HCT116 (cell line): ENCODE measurements around the gene HLA-DRB5. TPM values are rescaled to one million over a fixed set of nuclear protein-coding genes. Genes with fewer than 3 reads are reported as not detected.

Experiments
- ATAC-seq: fragments of 200-7000 bp; cut with Tn5 transposase; 2 replicates; pipeline ENCODE4 v1.9.1; 2020; ENCODE audit warnings: mild to moderate bottlenecking, moderate library complexity
- BruUV-seq: library from RNA; stranded (reverse); fragments of 400-500 nt; replicated peaks from 2 replicates; lab custom pipeline; 2021; lab: Mats Ljungman, UMichigan
- CTCF ChIA-PET: fragments of 300-600 bp; sonication (Branson Sonifier 250); formaldehyde crosslinking; loops from one replicate; lab custom pipeline; 2021; ENCODE audit warnings: antibody characterized with exemption; lab: Charles Lee
- POLR2A ChIA-PET: fragments of 300-600, 350-600 bp; sonication (Branson Sonifier 250); formaldehyde crosslinking; loops from one replicate; lab custom pipeline; 2021; ENCODE audit warnings: antibody characterized with exemption; lab: Charles Lee
- RAD21 ChIA-PET, 2 experiments: fragments of 300-600 bp; sonication (Branson Sonifier 250); formaldehyde crosslinking; loops; one replicate each; lab custom pipeline; 2023; ENCODE audit warnings: low total read pairs in 2 of 2; ENCODE audit not compliant: uncharacterized antibody in 2 of 2, unreplicated experiment in 2 of 2, low non-redundant PET in 1 of 2; lab: Charles Lee
- DNase-seq: peaks from one replicate; pipeline ENCODE4 v3.0.0-alpha.2; 2010; ENCODE audit warnings: low read depth, low spot score
- H2AFZ ChIP-seq: fragments of 200-600 bp; shearing (Covaris generic), sonication (generic); 2 replicates; pipeline ENCODE4 v1.6.1; 2017; ENCODE audit warnings: low read depth, mixed run types, mixed read lengths, antibody characterized with exemption, low read length; ENCODE audit not compliant: poor library complexity, severe bottlenecking
- H3K27ac ChIP-seq: 2 replicates; pipeline ENCODE4 v1.5.1; 2012; ENCODE audit warnings: low read depth, low read length
- H3K27me3 ChIP-seq: fragments of 200-600 bp; sonication (generic); 2 replicates; pipeline ENCODE4 v1.6.1; 2016; ENCODE audit warnings: mixed run types, low read length, mixed read lengths; ENCODE audit not compliant: insufficient read depth
- H3K36me3 ChIP-seq, 2 experiments: fragments of 200-500 bp in 1 of 2; fragments of 200-600 bp in 1 of 2; sonication (Bioruptor generic) in 1 of 2; sonication (generic) in 1 of 2; 2 replicates each; pipeline versions ENCODE4 v1.5.1 to v1.6.1; 2014 to 2016; ENCODE audit warnings: low read length in 2 of 2, inconsistent platforms in 1 of 2, mixed read lengths in 1 of 2, mixed run types in 1 of 2; ENCODE audit not compliant: insufficient read depth in 2 of 2, control insufficient read depth in 1 of 2
- H3K4me1 ChIP-seq, 2 experiments: fragments of 200-600 bp in 1 of 2; sonication (generic) in 1 of 2; 2 replicates each; pipeline versions ENCODE4 v1.5.1 to v1.6.1; 2012 to 2017; ENCODE audit warnings: low read length in 2 of 2, inconsistent platforms in 1 of 2, mild to moderate bottlenecking in 1 of 2, mixed read lengths in 1 of 2, mixed run types in 1 of 2, moderate library complexity in 1 of 2; ENCODE audit not compliant: insufficient read depth in 2 of 2, control insufficient read depth in 1 of 2
- H3K4me2 ChIP-seq: fragments of 200-600 bp; sonication (generic); 2 replicates; pipeline ENCODE4 v1.6.1; 2017; ENCODE audit warnings: mixed run types, low read length, mixed read lengths
- H3K4me3 ChIP-seq, 2 experiments: fragments of 200-600 bp in 1 of 2; sonication (generic) in 1 of 2; replicated peaks in 1 of 2; 2 replicates each; pipeline ENCODE4 v1.5.1; 2011 to 2016; ENCODE audit warnings: low read length in 2 of 2, control low read depth in 1 of 2, low read depth in 1 of 2, mild to moderate bottlenecking in 1 of 2, mixed read lengths in 1 of 2, mixed run types in 1 of 2
- H3K79me2 ChIP-seq: fragments of 200-600 bp; sonication (generic); 2 replicates; pipeline ENCODE4 v1.6.1; 2017; ENCODE audit warnings: mild to moderate bottlenecking, mixed run types, low read length, moderate library complexity, mixed read lengths; ENCODE audit not compliant: insufficient read depth
- H3K9ac ChIP-seq: fragments of 200-600 bp; sonication (generic); 2 replicates; pipeline ENCODE4 v1.6.1; 2016; ENCODE audit warnings: low read length, mixed read lengths
- H3K9me2 ChIP-seq: fragments of 200-600 bp; sonication (generic), shearing (Covaris generic); 2 replicates; pipeline ENCODE4 v1.6.1; 2017; ENCODE audit warnings: mixed run types, mild to moderate bottlenecking, moderate library complexity; ENCODE audit not compliant: insufficient read depth
- H3K9me3 ChIP-seq, 2 experiments: fragments of 200-500 bp in 1 of 2; fragments of 200-600 bp in 1 of 2; sonication (Bioruptor generic) in 1 of 2; sonication (generic) in 1 of 2; 2 replicates each; pipeline ENCODE4 v1.6.1; 2014 to 2017; ENCODE audit warnings: low read length in 2 of 2, mixed read lengths in 2 of 2, inconsistent platforms in 1 of 2, low read depth in 1 of 2, mild to moderate bottlenecking in 1 of 2, mixed run types in 1 of 2, moderate library complexity in 1 of 2; ENCODE audit not compliant: control insufficient read depth in 1 of 2, insufficient read depth in 1 of 2
- H4K20me1 ChIP-seq: fragments of 200-600 bp; sonication (generic), shearing (Covaris generic); 2 replicates; pipeline ENCODE4 v1.6.1; 2017; ENCODE audit warnings: mixed run types, mild to moderate bottlenecking, moderate library complexity; ENCODE audit not compliant: insufficient read depth
- ATF3 ChIP-seq: IDR thresholded peaks from 2 replicates; pipeline ENCODE4 v1.6.1; 2012
- CEBPB ChIP-seq: IDR thresholded peaks from 2 replicates; pipeline ENCODE4 v1.6.1; 2012; ENCODE audit warnings: low read depth
- EZH2 ChIP-seq: fragments of 200-600 bp; sonication (generic); IDR thresholded peaks from 2 replicates; pipeline ENCODE4 v1.6.1; 2017; ENCODE audit warnings: antibody characterized with exemption, mixed run types
- ZFX ChIP-seq: fragments of 450-650 bp; IDR thresholded peaks from 2 replicates; pipeline ENCODE4 v1.6.1; 2017
- intact Hi-C: fragments of 100-400 bp; cut with micrococcal nuclease; formaldehyde crosslinking; loops from 2 replicates; pipeline ENCODE4 v1.10.0; 2022
- total RNA-seq: library from RNA; stranded (reverse); gene quantifications from one replicate; pipeline ENCODE4 v1.2.1, GENCODE V29; 2021; ENCODE audit not compliant: unreplicated experiment
- TF ChIP-seq, protein P1 (sequence below): IDR thresholded peaks from 2 replicates; pipeline ENCODE4 v1.6.1; 2012; ENCODE audit warnings: low read depth

The HLA-DRB5 gene
- total RNA-seq, 1 experiment from 2014 or later: not detected

DNA sequence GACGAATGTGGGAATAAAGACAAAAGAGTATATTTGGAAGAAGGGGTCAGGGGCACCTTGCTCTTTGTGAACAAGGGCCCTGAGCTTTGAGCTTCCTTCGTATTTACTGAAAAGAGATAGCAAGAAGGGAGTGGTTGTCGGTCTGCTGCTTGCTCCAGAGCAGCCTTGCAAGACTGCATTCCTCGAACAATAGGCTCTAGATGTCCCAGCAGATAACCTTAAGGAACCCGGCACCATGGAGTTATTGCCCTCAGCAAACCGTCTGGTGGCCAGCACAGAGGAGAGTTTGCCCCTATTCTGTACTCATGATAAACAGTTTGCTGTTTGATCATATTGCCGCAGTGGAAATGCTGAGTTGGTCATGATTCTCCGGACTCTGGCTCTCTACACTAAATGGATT lies 36.9 kb upstream of the HLA-DRB5 start:
- no TSS peak for BruUV-seq
- H3K9me3 ChIP-seq: no peaks in the 10 kb centered on the region
- H3K27ac ChIP-seq: no peak overlapping the region
- no peaks in the 10 kb centered on the region for H3K9me2 ChIP-seq
- H2AFZ ChIP-seq: no peak overlapping the region
- H3K4me3 ChIP-seq: no peak overlapping the region
- no peaks in the 10 kb centered on the region for H3K36me3 ChIP-seq
- H3K9ac ChIP-seq: no peak overlapping the region
- intact Hi-C loops: no loop called here
- DNase-seq (no peak), ATAC-seq (no peak)
- H3K27me3 ChIP-seq: no peaks in the 10 kb centered on the region
- POLR2A ChIA-PET: no interaction called here
- RAD21 ChIA-PET: no interaction called here
- H4K20me1 ChIP-seq: no peaks in the 10 kb centered on the region
- H3K4me2 ChIP-seq: no peak overlapping the region
- H3K4me1 ChIP-seq: no peaks in the 10 kb centered on the region
- CTCF ChIA-PET: interaction anchor here (0.6 kb wide), 1 partner anchor 88 kb away, joined by 5 read pairs; no protein-coding TSS in a partner anchor
- no peak for TF ChIP-seq EZH2
- TF ChIP-seq CEBPB: no peak
- no peak for TF ChIP-seq ZFX
- TF ChIP-seq ATF3: no peak
- H3K79me2 ChIP-seq: no peaks in the 10 kb centered on the region

DNA sequence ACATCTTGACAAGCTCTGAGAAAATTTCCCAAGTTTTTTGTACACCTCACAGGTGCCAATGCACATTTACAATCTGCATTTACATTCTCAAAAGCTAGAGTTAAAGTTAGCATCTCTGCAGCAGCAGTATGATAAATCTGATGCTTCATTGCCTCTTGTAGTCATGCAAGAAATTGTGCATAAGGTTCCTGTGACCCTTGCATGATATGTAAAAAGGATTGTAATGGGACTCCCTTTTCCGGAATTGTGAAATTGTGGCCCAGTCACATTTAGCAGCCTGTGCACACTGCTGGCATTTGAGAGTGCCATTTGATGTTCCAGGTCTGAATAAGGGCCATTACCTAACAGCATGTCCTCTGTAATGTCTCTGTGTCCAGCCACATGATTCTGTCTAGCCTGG lies 35.4 kb upstream of the HLA-DRB5 start:
- Histone ChIP-seq H3K4me2 (no peak overlapping the region), H2AFZ (no peak overlapping the region)
- TF ChIP-seq, protein P1, sequence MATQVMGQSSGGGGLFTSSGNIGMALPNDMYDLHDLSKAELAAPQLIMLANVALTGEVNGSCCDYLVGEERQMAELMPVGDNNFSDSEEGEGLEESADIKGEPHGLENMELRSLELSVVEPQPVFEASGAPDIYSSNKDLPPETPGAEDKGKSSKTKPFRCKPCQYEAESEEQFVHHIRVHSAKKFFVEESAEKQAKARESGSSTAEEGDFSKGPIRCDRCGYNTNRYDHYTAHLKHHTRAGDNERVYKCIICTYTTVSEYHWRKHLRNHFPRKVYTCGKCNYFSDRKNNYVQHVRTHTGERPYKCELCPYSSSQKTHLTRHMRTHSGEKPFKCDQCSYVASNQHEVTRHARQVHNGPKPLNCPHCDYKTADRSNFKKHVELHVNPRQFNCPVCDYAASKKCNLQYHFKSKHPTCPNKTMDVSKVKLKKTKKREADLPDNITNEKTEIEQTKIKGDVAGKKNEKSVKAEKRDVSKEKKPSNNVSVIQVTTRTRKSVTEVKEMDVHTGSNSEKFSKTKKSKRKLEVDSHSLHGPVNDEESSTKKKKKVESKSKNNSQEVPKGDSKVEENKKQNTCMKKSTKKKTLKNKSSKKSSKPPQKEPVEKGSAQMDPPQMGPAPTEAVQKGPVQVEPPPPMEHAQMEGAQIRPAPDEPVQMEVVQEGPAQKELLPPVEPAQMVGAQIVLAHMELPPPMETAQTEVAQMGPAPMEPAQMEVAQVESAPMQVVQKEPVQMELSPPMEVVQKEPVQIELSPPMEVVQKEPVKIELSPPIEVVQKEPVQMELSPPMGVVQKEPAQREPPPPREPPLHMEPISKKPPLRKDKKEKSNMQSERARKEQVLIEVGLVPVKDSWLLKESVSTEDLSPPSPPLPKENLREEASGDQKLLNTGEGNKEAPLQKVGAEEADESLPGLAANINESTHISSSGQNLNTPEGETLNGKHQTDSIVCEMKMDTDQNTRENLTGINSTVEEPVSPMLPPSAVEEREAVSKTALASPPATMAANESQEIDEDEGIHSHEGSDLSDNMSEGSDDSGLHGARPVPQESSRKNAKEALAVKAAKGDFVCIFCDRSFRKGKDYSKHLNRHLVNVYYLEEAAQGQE: no peak
- TF ChIP-seq, all 23 proteins: peak for 0
- Histone ChIP-seq H3K27ac (no peak overlapping the region), H3K9me3 (no peaks in the 10 kb centered on the region), H3K79me2 (no peaks in the 10 kb centered on the region), H4K20me1 (no peaks in the 10 kb centered on the region), H3K4me1 (no peaks in the 10 kb centered on the region), H3K9me2 (no peaks in the 10 kb centered on the region), H3K36me3 (no peaks in the 10 kb centered on the region), H3K9ac (no peak overlapping the region), H3K27me3 (no peaks in the 10 kb centered on the region), H3K4me3 (no peak overlapping the region)
- ChIA-PET CTCF (no interaction called here), RAD21 (no interaction called here), POLR2A (no interaction called here)
- DNase-seq (no peak), ATAC-seq (no peak)
- intact Hi-C loops: no loop called here
- BruUV-seq: no TSS peak
